Measurements from ENCODE around the gene TNFSF13B. TPM values are rescaled to one million over a fixed set of nuclear protein-coding genes. Genes with fewer than 3 reads are reported as not detected.

Gene TNFSF13B
- total RNA-seq, 4 donors from 2014 or later, result 0.31 to 2.1 (median 1.6) TPM; not detected in 1

- no peak for TF ChIP-seq POLR2A (IDR thresholded peaks at IDR 0.05)
- TF ChIP-seq CTCF (IDR thresholded peaks at IDR 0.05), result no peak
Observed at GRCh38 chr13:108281901-108282300, 12.4 kb downstream of the TNFSF13B start.

GRCh38 chr13:108283110-108283509, 13.6 kb downstream of the TNFSF13B start:
- Histone ChIP-seq H3K4me1 (no peaks in the 10 kb centered on the region), H3K9me3 (no peaks in the 10 kb centered on the region), H3K36me3 (no peaks in the 10 kb centered on the region), H3K27ac (no peak overlapping the region), H3K4me3 (no peak overlapping the region), H3K27me3 (no peaks in the 10 kb centered on the region)
- TF ChIP-seq POLR2A (IDR thresholded peaks at IDR 0.05) (no peak), CTCF (IDR thresholded peaks at IDR 0.05) (no peak)
- intact Hi-C loops (cut with DNase I), result no loop called here
- 51 to 70% methylated on average over 3 of the region's 3 CpGs for WGBS, 2 donors
- DNase-seq, result no peak

More at GRCh38 chr13:108281901-108282300, 12.4 kb downstream of the TNFSF13B start:
- no peaks in the 10 kb centered on the region for H3K9me3 ChIP-seq
- 53 to 59% methylated on average over 4 of the region's 4 CpGs for WGBS, 2 donors
- no peaks in the 10 kb centered on the region for H3K27me3 ChIP-seq
- no peak for DNase-seq
- intact Hi-C loops (cut with DNase I), result no loop called here
- no peak overlapping the region for H3K4me3 ChIP-seq
- no peak overlapping the region for H3K27ac ChIP-seq
- H3K4me1 ChIP-seq, result no peaks in the 10 kb centered on the region
- no peaks in the 10 kb centered on the region for H3K36me3 ChIP-seq

GRCh38 chr13:108288741-108289140, 19.2 kb downstream of the TNFSF13B start:
- Histone ChIP-seq H3K4me1 (no peaks in the 10 kb centered on the region), H3K9me3 (no peaks in the 10 kb centered on the region), H3K36me3 (no peaks in the 10 kb centered on the region), H3K4me3 (no peak overlapping the region), H3K27me3 (no peaks in the 10 kb centered on the region), H3K27ac (no peak overlapping the region)
- intact Hi-C loops (cut with DNase I), result no loop called here
- no peak for TF ChIP-seq POLR2A (IDR thresholded peaks at IDR 0.05)
- TF ChIP-seq CTCF (IDR thresholded peaks at IDR 0.05), result no peak
- DNase-seq, result no peak
- 51 to 53% methylated on average over 6 of the region's 6 CpGs for WGBS, 2 donors

- H3K4me1 ChIP-seq, result no peaks in the 10 kb centered on the region
- H3K36me3 ChIP-seq, result no peaks in the 10 kb centered on the region
- H3K4me3 ChIP-seq, result no peak overlapping the region
- no peaks in the 10 kb centered on the region for H3K9me3 ChIP-seq
- no peak for DNase-seq
- TF ChIP-seq CTCF (IDR thresholded peaks at IDR 0.05) (no peak), POLR2A (IDR thresholded peaks at IDR 0.05) (no peak)
- intact Hi-C loops (cut with DNase I), result no loop called here
- 17 to 25% methylated on average over 1 of the region's 1 CpG for whole genome bisulfite sequencing, 2 donors
- H3K27ac ChIP-seq, result no peak overlapping the region
- H3K27me3 ChIP-seq, result no peaks in the 10 kb centered on the region
Observed at GRCh38 chr13:108289819-108290218, 20.3 kb downstream of the TNFSF13B start.

GRCh38 chr13:108297114-108297513, 27.6 kb downstream of the TNFSF13B start:
- 84 to 92% methylated on average over 1 of the region's 1 CpG for WGBS, 2 donors
- H3K27me3 ChIP-seq, result no peaks in the 10 kb centered on the region
- no peaks in the 10 kb centered on the region for H3K4me1 ChIP-seq
- DNase-seq, result no peak
- H3K36me3 ChIP-seq, result no peaks in the 10 kb centered on the region
- no peak overlapping the region for H3K4me3 ChIP-seq
- no peak overlapping the region for H3K27ac ChIP-seq
- intact Hi-C loops (cut with DNase I), result no loop called here
- TF ChIP-seq POLR2A (IDR thresholded peaks at IDR 0.05) (no peak), CTCF (IDR thresholded peaks at IDR 0.05) (no peak)
- no peaks in the 10 kb centered on the region for H3K9me3 ChIP-seq
